H1 (cell line): ENCODE measurements around the gene ERG28. TPM values are rescaled to one million over a fixed set of nuclear protein-coding genes. Genes with fewer than 3 reads are reported as not detected.
A peak's percentile ranks its signal among the peaks of the same experiment; 100 is the strongest.

Experiments used
- CTCF ChIA-PET: fragments of 300-600 bp; sonication (Branson Sonifier 250); formaldehyde crosslinking; loops from one replicate; lab custom pipeline; 2021; ENCODE audit not compliant: partially characterized antibody; lab: Charles Lee
- POLR2A ChIA-PET: fragments of 300-600 bp; sonication (Branson Sonifier 250); formaldehyde crosslinking; loops from one replicate; lab custom pipeline; 2021; ENCODE audit warnings: inconsistent platforms; ENCODE audit not compliant: partially characterized antibody; lab: Charles Lee
- DNase-seq, 2 experiments: peaks; one replicate each; pipeline versions ENCODE4 v3.0.0 to v3.0.0-alpha.2; 2010 to 2022; ENCODE audit warnings: low spot score in 2 of 2, low read depth in 1 of 2, mixed read lengths in 1 of 2
- FAIRE-seq: peaks from 2 replicates; lab custom pipeline; 2011; peaks lifted over from hg19 to GRCh38; lab: Jason Lieb, UNC
- H2AFZ ChIP-seq: 2 replicates; pipeline ENCODE4 v1.8.1; 2012; ENCODE audit warnings: low read length, inconsistent platforms
- H2AK5ac ChIP-seq: 2 replicates; pipeline ENCODE4 v1.6.1; 2013; ENCODE audit warnings: low read depth, low read length
- H2BK120ac ChIP-seq: replicated peaks from 2 replicates; pipeline ENCODE3; 2013; ENCODE audit warnings: low read depth, low read length, inconsistent platforms
- H2BK12ac ChIP-seq: 2 replicates; pipeline ENCODE4 v1.6.1; 2013; ENCODE audit warnings: low read depth, low read length
- H2BK15ac ChIP-seq: 2 replicates; pipeline ENCODE4 v1.6.1; 2013; ENCODE audit warnings: low read length
- H2BK20ac ChIP-seq: 2 replicates; pipeline ENCODE4 v1.6.1; 2013; ENCODE audit warnings: low read length
- H2BK5ac ChIP-seq: 2 replicates; pipeline ENCODE4 v1.6.1; 2013; ENCODE audit warnings: low read depth, low read length
- H3K14ac ChIP-seq: 2 replicates; pipeline ENCODE4 v1.6.1; 2013; ENCODE audit warnings: inconsistent platforms; ENCODE audit not compliant: insufficient read length
- H3K18ac ChIP-seq: 2 replicates; pipeline ENCODE4 v1.6.1; 2013; ENCODE audit warnings: low read length; ENCODE audit errors: extremely low read depth
- H3K23ac ChIP-seq: 2 replicates; pipeline ENCODE4 v1.6.1; 2013; ENCODE audit warnings: inconsistent platforms; ENCODE audit not compliant: insufficient read length
- H3K23me2 ChIP-seq: 2 replicates; pipeline ENCODE4 v1.6.1; 2013; ENCODE audit warnings: low read depth, low read length
- H3K27ac ChIP-seq: 2 replicates; pipeline ENCODE4 v1.6.1; 2011; ENCODE audit warnings: low read depth, low read length, inconsistent platforms
- H3K27me3 ChIP-seq, 4 experiments: replicated peaks in 1 of 4; 1 replicate in 1 of 4; 2 replicates in 3 of 4; pipeline versions ENCODE4 v1.6.1 to v1.8.1; 2011 to 2013; ENCODE audit warnings: low read length in 3 of 4, mild to moderate bottlenecking in 3 of 4, inconsistent platforms in 2 of 4, mixed read lengths in 2 of 4, moderate library complexity in 1 of 4; ENCODE audit not compliant: control insufficient read depth in 3 of 4, insufficient read depth in 3 of 4; ENCODE audit errors: extremely low read depth in 1 of 4
- H3K36me3 ChIP-seq, 4 experiments: 2 replicates each; pipeline versions ENCODE4 v1.6.1 to v1.8.1; 2011 to 2013; ENCODE audit warnings: mild to moderate bottlenecking in 4 of 4, low read length in 3 of 4, moderate library complexity in 2 of 4, control low read depth in 1 of 4, inconsistent platforms in 1 of 4; ENCODE audit not compliant: insufficient read depth in 4 of 4, control insufficient read depth in 2 of 4
- H3K4ac ChIP-seq: replicated peaks from 2 replicates; pipeline ENCODE3; 2013; ENCODE audit warnings: low read length, low read depth, mixed read lengths, inconsistent platforms; ENCODE audit not compliant: insufficient read length
- H3K4me1 ChIP-seq, 4 experiments: replicated peaks in 1 of 4; 1 replicate in 1 of 4; 2 replicates in 3 of 4; pipeline versions ENCODE4 v1.6.1 to v1.8.1; 2011 to 2013; ENCODE audit warnings: low read length in 3 of 4, inconsistent platforms in 2 of 4, mixed read lengths in 1 of 4; ENCODE audit not compliant: insufficient read depth in 4 of 4, control insufficient read depth in 3 of 4
- H3K4me2 ChIP-seq, 2 experiments: 2 replicates each; pipeline versions ENCODE4 v1.6.1 to v1.8.1; 2011 to 2013; ENCODE audit warnings: low read depth in 2 of 2, low read length in 2 of 2, control low read depth in 1 of 2, inconsistent platforms in 1 of 2, mild to moderate bottlenecking in 1 of 2; ENCODE audit not compliant: insufficient read depth in 1 of 2
- H3K4me3 ChIP-seq, 4 experiments: fragments of 200-600, 300-600 bp in 1 of 4; sonication (generic), shearing (Covaris generic), sonication (Bioruptor Twin) in 1 of 4; 2 replicates each; pipeline versions ENCODE4 v1.5.1 to v1.8.1; 2011 to 2016; ENCODE audit warnings: low read length in 4 of 4, low read depth in 3 of 4, control low read depth in 2 of 4, inconsistent platforms in 2 of 4, mild to moderate bottlenecking in 2 of 4, mixed read lengths in 1 of 4, moderate library complexity in 1 of 4; ENCODE audit not compliant: insufficient read depth in 2 of 4; ENCODE audit errors: extremely low read depth in 1 of 4
- H3K56ac ChIP-seq: replicated peaks from 2 replicates; pipeline ENCODE3; 2013; ENCODE audit warnings: low read depth, mild to moderate bottlenecking, mixed read lengths, low read length, inconsistent platforms; ENCODE audit not compliant: insufficient read length
- H3K79me1 ChIP-seq: 2 replicates; pipeline ENCODE4 v1.6.1; 2013; ENCODE audit warnings: low read depth, low read length, control low read depth
- H3K79me2 ChIP-seq, 2 experiments: 2 replicates each; pipeline versions ENCODE4 v1.6.1 to v1.8.1; 2012 to 2013; ENCODE audit warnings: low read length in 2 of 2, mild to moderate bottlenecking in 2 of 2, inconsistent platforms in 1 of 2; ENCODE audit not compliant: insufficient read depth in 2 of 2, control insufficient read depth in 1 of 2
- H3K9ac ChIP-seq, 4 experiments: replicated peaks in 1 of 4; 1 replicate in 1 of 4; 2 replicates in 3 of 4; pipeline versions ENCODE4 v1.6.1 to v1.8.1; 2011 to 2013; ENCODE audit warnings: low read depth in 3 of 4, low read length in 3 of 4, control low read depth in 2 of 4, mild to moderate bottlenecking in 2 of 4, moderate library complexity in 2 of 4, inconsistent platforms in 1 of 4; ENCODE audit errors: extremely low read depth in 1 of 4
- H3K9me3 ChIP-seq, 2 experiments: 2 replicates each; pipeline versions ENCODE4 v1.6.1 to v1.8.1; 2012 to 2013; ENCODE audit warnings: mild to moderate bottlenecking in 2 of 2, moderate library complexity in 2 of 2, control low read depth in 1 of 2, inconsistent platforms in 1 of 2, low read depth in 1 of 2, low read length in 1 of 2, mixed read lengths in 1 of 2; ENCODE audit not compliant: insufficient read depth in 2 of 2
- H4K20me1 ChIP-seq, 2 experiments: replicated peaks in 1 of 2; 2 replicates each; pipeline versions ENCODE3 to v1.8.1; 2011 to 2013; ENCODE audit warnings: inconsistent platforms in 2 of 2, low read length in 2 of 2, mild to moderate bottlenecking in 1 of 2; ENCODE audit not compliant: insufficient read depth in 2 of 2, control insufficient read depth in 1 of 2
- H4K5ac ChIP-seq: 2 replicates; pipeline ENCODE4 v1.6.1; 2013; ENCODE audit warnings: low read length, low read depth, mixed read lengths, inconsistent platforms; ENCODE audit not compliant: insufficient read length
- H4K8ac ChIP-seq: 2 replicates; pipeline ENCODE4 v1.8.0; 2013; ENCODE audit warnings: mild to moderate bottlenecking, moderate library complexity, low read length, inconsistent platforms; ENCODE audit not compliant: insufficient read depth; ENCODE audit errors: extremely low read depth
- H4K91ac ChIP-seq: replicated peaks from 2 replicates; pipeline ENCODE3; 2013; ENCODE audit warnings: low read length, mixed read lengths, inconsistent platforms; ENCODE audit not compliant: insufficient read length
- BCL11A ChIP-seq, 2 experiments: IDR thresholded peaks; one replicate each; pipeline ENCODE4 v1.6.1; 2011; ENCODE audit warnings: low read depth in 2 of 2, low read length in 2 of 2, mild to moderate bottlenecking in 2 of 2
- E2F6 ChIP-seq: IDR thresholded peaks from 2 replicates; pipeline ENCODE4 v1.6.1; 2012; ENCODE audit warnings: inconsistent platforms
- JUN ChIP-seq: IDR thresholded peaks from 2 replicates; pipeline ENCODE4 v1.6.1; 2011; ENCODE audit warnings: low read depth, mild to moderate bottlenecking, improper control_type of control experiment, low read length
- JUND ChIP-seq: IDR thresholded peaks from 2 replicates; pipeline ENCODE4 v1.6.1; 2011; ENCODE audit warnings: mild to moderate bottlenecking, improper control_type of control experiment, low read length
- KDM5A ChIP-seq: fragments of 200-600 bp; IDR thresholded peaks from 2 replicates; pipeline ENCODE4 v1.7.1; 2012; ENCODE audit warnings: mild to moderate bottlenecking, low read length, inconsistent platforms, mixed read lengths
- MAFK ChIP-seq: IDR thresholded peaks from 2 replicates; pipeline ENCODE4 v1.6.1; 2012; ENCODE audit warnings: low read depth, mild to moderate bottlenecking, improper control_type of control experiment, low read length
- PHF8 ChIP-seq: fragments of 200-600 bp; sonication (generic); conservative IDR thresholded peaks from 2 replicates; pipeline ENCODE4 v1.7.1; 2012; ENCODE audit warnings: low read depth, mild to moderate bottlenecking, inconsistent platforms, low read length, moderate library complexity
- RBBP5 ChIP-seq: IDR thresholded peaks from 2 replicates; pipeline ENCODE4 v1.7.1; 2012; ENCODE audit warnings: low read depth, mild to moderate bottlenecking, inconsistent platforms, low read length, moderate library complexity, borderline replicate concordance
- RXRA ChIP-seq: IDR thresholded peaks from 2 replicates; pipeline ENCODE4 v1.6.1; 2011; ENCODE audit warnings: low read depth, mild to moderate bottlenecking, low read length, moderate library complexity; ENCODE audit not compliant: insufficient read depth
- SP1 ChIP-seq: IDR thresholded peaks from 2 replicates; pipeline ENCODE4 v1.6.1; 2011; ENCODE audit warnings: low read depth, low read length
- TAF7 ChIP-seq: optimal IDR thresholded peaks from 2 replicates; pipeline ENCODE3; 2011; ENCODE audit warnings: low read depth, mild to moderate bottlenecking, inconsistent platforms, low read length, moderate library complexity, borderline replicate concordance
- TEAD4 ChIP-seq: IDR thresholded peaks from 2 replicates; pipeline ENCODE4 v1.6.1; 2012; ENCODE audit warnings: low read depth, low read length, inconsistent platforms, mixed read lengths
- YY1 ChIP-seq: IDR thresholded peaks from 2 replicates; pipeline ENCODE4 v1.6.1; 2011; ENCODE audit warnings: low read depth, mild to moderate bottlenecking, low read length
- WGBS, 2 experiments: shearing (Covaris generic) in 1 of 2; methylation state at CpG; one replicate each; pipeline versions ENCODE4 v1.1.6 to v1.1.7; 2013 to 2015; ENCODE audit warnings: low lambda C conversion rate in 2 of 2, mixed read lengths in 2 of 2, inconsistent platforms in 1 of 2, low coverage in 1 of 2, missing lambda C conversion rate in 1 of 2; ENCODE audit not compliant: insufficient replicate concordance in 2 of 2, insufficient coverage in 1 of 2, insufficient read length in 1 of 2; ENCODE audit errors: extremely low coverage in 1 of 2, missing lambda C conversion rate in 1 of 2; 5-methylcytosine and 5-hydroxymethylcytosine counted together
- polyA plus RNA-seq, 7 experiments: library from polyadenylated mRNA; depleted of rRNA in 3 of 7; stranded (reverse) in 5 of 7; unstranded in 2 of 7; fragments of >200 nt in 5 of 7; fragments of 200-250 nt in 2 of 7; gene quantifications; 1 replicate in 5 of 7; 2 replicates in 1 of 7; 4 replicates in 1 of 7; pipeline versions ENCODE4 v1.2.1 to v1.2.3, GENCODE V29; 2011 to 2013; ENCODE audit warnings: missing spikeins in 2 of 7, mixed read lengths in 2 of 7
- total RNA-seq: library from RNA; stranded (reverse); fragmentation: NEBNext Ultra II Directional; extraction: Animal tissue kit (Norgen Biotek cat#: 25700); gene quantifications from 2 replicates; pipeline ENCODE4 v1.2.1, GENCODE V29; 2021

ERG28 gene
- total and polyA plus RNA-seq, 2 of the 8 experiments (the other 6 are each of a cell fraction or from before 2014, with no cell fraction given) = 32.6 to 56.7 TPM

- Histone ChIP-seq H3K79me2 (no peaks in the 10 kb centered on the region), H3K4me2 (peak overlapping the region; percentile 66 to 68), H3K27me3 (no peaks in the 10 kb centered on the region), H2BK15ac (no peak overlapping the region), H2AFZ (no peak overlapping the region), H2BK5ac (peak overlapping the region; percentile 98), H2AK5ac (peak overlapping the region; percentile 100; the same call in 1 of the 2 replicates), H3K18ac (peak overlapping the region; percentile 95), H3K4me1 (peaks cover 9 to 34% (median 27%) of the 10 kb centered on the region in 4 experiments), H3K4ac (peak overlapping the region; percentile 61), H3K27ac (peak overlapping the region; percentile 88), H3K9ac (peak overlapping the region in 2 of 4 experiments; percentile 8 to 12; a peak in 2 of 7 replicates), H2BK120ac (peak overlapping the region; percentile 88), H4K8ac (no peak overlapping the region), H4K91ac (peak overlapping the region; percentile 96), H2BK12ac (peak overlapping the region; percentile 99), H3K14ac (no peak overlapping the region), H2BK20ac (0 out of 2 replicates have a peak overlapping the region, but pooled peaks have one; percentile 98), H3K36me3 (no peaks in the 10 kb centered on the region), H4K20me1 (no peaks in the 10 kb centered on the region), H3K56ac (no peak overlapping the region), H4K5ac (peak overlapping the region; percentile 42), H3K9me3 (no peaks in the 10 kb centered on the region), H3K23me2 (peaks cover 3% of the 10 kb centered on the region; the same call in 1 of the 2 replicates), H3K4me3 (peak overlapping the region in 3 of 4 experiments; percentile 16 to 46 (median 19); a peak in 5 of 8 replicates), H3K79me1 (no peaks in the 10 kb centered on the region), H3K23ac (no peak overlapping the region)
- ChIA-PET POLR2A (interaction anchor here (0.9 to 1.9 kb wide), 10 partner anchors 10 to 55 kb away, joined by 3 to 8 read pairs (median 4); partner anchors contain the start of genes ERG28 and TTLL5), CTCF (interaction anchor here (1.2 to 2.4 kb wide), 5 partner anchors 15 to 54 kb away, joined by 3 to 14 read pairs (median 4); no protein-coding TSS in a partner anchor)
- DNase-seq (no peak), FAIRE-seq (peak; percentile 92)
- WGBS, 2 experiments = 55% methylated on average over 5 of the region's 5 CpGs; no CpG with 5 or more reads in 1 of the 2 experiments
- TF ChIP-seq MAFK = no peak
- TF ChIP-seq TEAD4 = peak; percentile 28; the same call in 1 of the 2 replicates
- no peak for TF ChIP-seq YY1
- no peak for TF ChIP-seq PHF8
- TF ChIP-seq TAF7 = peak; percentile 9
- no peak for TF ChIP-seq SP1
- no peak for TF ChIP-seq E2F6
- peak; percentile 61; the same call in 1 of the 2 replicates for TF ChIP-seq JUND
- TF ChIP-seq RBBP5 = peak; percentile 94; the same call in 1 of the 2 replicates
- no peak for TF ChIP-seq JUN
- no peak for TF ChIP-seq RXRA
- no peak for TF ChIP-seq BCL11A (IDR thresholded peaks at IDR 0.05; ENCODE audit: low read depth in 2 of 2, low read length in 2 of 2)
- no peak for TF ChIP-seq KDM5A
Measured at GRCh38 chr14:75631453-75631831, 29.2 kb downstream of the ERG28 start.
